GM12891 (cell line): Measurements from ENCODE around the gene IRF9.

Source experiments
- DNase-seq: peaks from one replicate; pipeline ENCODE4 v3.0.0; 2011; ENCODE audit warnings: low spot score; ENCODE audit not compliant: insufficient read length
- FAIRE-seq: peaks from 2 replicates; lab custom pipeline; 2011; peaks lifted over from hg19 to GRCh38; lab: Jason Lieb, UNC
- PAX5 ChIP-seq: IDR thresholded peaks from 2 replicates; pipeline ENCODE4 v1.6.1; 2011; ENCODE audit warnings: low read length, moderate library complexity, mild to moderate bottlenecking; ENCODE audit not compliant: insufficient read depth, severe bottlenecking
- POLR2A ChIP-seq: IDR thresholded peaks from 2 replicates; pipeline ENCODE4 v1.6.1; 2011; ENCODE audit warnings: low read depth, low read length, control low read depth
- POLR2AphosphoS5 ChIP-seq: IDR thresholded peaks from 2 replicates; pipeline ENCODE4 v1.6.1; 2011; ENCODE audit warnings: low read depth, low read length, control low read depth
- POU2F2 ChIP-seq: IDR thresholded peaks from 2 replicates; pipeline ENCODE4 v1.6.1; 2011; ENCODE audit warnings: low read depth, mild to moderate bottlenecking, control low read depth, low read length, moderate library complexity
- SPI1 ChIP-seq: IDR thresholded peaks from 2 replicates; pipeline ENCODE4 v1.6.1; 2011; ENCODE audit warnings: low read depth, low read length, control low read depth
- TAF1 ChIP-seq: IDR thresholded peaks from 2 replicates; pipeline ENCODE4 v1.6.1; 2011; ENCODE audit warnings: low read depth, low read length, control low read depth

The IRF9 gene

DNA sequence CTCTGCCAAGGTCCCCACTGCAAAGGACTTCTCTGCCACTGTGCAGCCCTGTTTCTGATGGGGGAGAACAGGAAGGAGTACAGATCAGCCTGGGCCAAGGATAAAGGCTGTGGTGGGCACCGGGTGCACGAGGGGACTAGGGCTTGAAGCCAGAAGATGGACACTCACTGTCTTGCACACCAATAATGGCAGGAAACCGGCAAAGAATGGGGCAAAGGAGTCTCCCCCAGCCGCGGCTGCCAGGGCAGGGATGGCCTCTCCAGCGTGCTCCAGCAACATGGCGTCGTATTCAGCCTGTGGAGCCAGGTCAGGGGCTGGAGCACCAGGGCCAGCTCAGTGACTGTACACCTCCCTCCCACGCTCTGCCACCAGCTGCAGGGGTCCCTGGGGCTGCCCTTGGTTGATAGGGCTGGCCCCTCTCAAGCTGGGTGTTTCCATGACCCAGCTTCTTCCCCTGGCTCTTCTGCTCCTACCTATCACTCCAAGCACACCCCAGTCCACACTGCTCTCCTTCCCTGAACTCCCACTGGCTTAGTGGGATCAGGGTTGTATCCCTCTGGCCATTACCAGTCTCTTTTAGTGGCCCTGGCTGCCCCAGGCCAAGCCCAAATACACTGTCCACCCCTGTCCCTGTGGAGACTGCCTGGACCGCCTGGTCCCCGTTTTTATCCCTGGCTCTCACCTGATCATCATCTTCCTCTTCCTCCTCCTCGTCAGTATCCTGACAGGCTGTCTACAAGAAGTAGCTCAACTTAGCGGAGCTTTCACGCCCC lies 21.2 kb downstream of the IRF9 start:
- TF ChIP-seq POLR2AphosphoS5 (peak; percentile 59), POLR2A (peak; percentile 83), SPI1 (no peak), PAX5 (no peak), POU2F2 (peak; percentile 51; the same call in 1 of the 2 replicates), TAF1 (no peak)
- no peak for FAIRE-seq
- DNase-seq = no peak

GRCh38 chr14:24183014-24183481 lies 22.0 kb downstream of the IRF9 start:
- no peak for DNase-seq
- TF ChIP-seq POLR2A (no peak; the same call in 1 of the 2 replicates), POLR2AphosphoS5 (peak; percentile 24; the same call in 1 of the 2 replicates), PAX5 (no peak)
- FAIRE-seq = no peak

DNA sequence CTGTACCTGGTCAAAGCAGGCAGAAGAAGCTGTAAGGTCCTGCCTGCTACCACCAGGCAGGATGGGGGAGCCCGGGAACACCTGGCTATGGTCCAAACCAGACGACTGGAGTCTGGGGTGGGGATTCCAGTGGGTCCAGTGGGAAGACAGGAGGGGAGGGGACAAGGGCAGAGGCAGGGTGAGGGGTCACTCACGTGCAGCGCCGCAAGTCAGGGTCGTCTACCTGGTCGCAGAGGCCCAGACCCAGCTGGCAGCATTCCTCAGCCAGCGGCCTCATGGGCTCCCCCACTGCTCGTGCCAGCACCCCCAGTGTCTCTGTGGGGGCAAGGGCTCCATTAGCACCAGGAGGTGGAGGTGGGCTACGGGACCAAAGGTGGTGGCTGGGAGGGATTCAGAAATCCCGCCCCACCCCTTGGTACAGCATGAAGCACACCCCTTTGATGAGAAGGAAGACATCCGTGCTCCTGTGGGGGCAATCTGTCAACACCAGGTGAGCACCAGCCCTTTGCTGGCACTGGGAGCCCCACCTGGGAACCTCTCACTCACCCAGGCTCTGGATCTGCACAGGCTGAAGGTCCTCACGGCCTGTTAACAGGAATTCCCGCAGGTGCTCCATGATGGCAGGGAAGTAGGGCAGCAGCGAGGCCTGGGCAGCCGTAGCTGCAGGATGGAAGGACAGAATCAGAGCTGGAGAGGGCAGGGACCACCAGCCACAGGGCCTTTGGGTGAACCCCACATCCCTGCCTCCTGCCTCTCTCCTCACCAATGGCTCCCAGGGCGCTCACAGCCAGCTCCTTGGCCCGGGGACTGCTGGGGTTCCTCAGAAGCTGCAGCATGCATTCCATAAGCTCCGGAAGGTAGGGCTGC lies 23.3 kb downstream of the IRF9 start:
- FAIRE-seq (no peak), DNase-seq (no peak)
- TF ChIP-seq SPI1 (no peak), POLR2A (no peak; the same call in none of the 2 replicates), POLR2AphosphoS5 (no peak; the same call in 1 of the 2 replicates), TAF1 (no peak), POU2F2 (no peak), PAX5 (no peak)

- DNase-seq = no peak
- FAIRE-seq = no peak
- TF ChIP-seq PAX5 = no peak
- peak; percentile 28; the same call in 1 of the 2 replicates for TF ChIP-seq POLR2AphosphoS5
Measured at GRCh38 chr14:24185026-24185425, 24.0 kb downstream of the IRF9 start.

GRCh38 chr14:24185741-24186140 lies 24.7 kb downstream of the IRF9 start:
- DNase-seq (no peak), FAIRE-seq (no peak)
- TF ChIP-seq POU2F2 = no peak
- no peak for TF ChIP-seq TAF1
- TF ChIP-seq POLR2A = no peak
- TF ChIP-seq PAX5 = no peak
- no peak for TF ChIP-seq POLR2AphosphoS5
- TF ChIP-seq SPI1 = no peak

DNA sequence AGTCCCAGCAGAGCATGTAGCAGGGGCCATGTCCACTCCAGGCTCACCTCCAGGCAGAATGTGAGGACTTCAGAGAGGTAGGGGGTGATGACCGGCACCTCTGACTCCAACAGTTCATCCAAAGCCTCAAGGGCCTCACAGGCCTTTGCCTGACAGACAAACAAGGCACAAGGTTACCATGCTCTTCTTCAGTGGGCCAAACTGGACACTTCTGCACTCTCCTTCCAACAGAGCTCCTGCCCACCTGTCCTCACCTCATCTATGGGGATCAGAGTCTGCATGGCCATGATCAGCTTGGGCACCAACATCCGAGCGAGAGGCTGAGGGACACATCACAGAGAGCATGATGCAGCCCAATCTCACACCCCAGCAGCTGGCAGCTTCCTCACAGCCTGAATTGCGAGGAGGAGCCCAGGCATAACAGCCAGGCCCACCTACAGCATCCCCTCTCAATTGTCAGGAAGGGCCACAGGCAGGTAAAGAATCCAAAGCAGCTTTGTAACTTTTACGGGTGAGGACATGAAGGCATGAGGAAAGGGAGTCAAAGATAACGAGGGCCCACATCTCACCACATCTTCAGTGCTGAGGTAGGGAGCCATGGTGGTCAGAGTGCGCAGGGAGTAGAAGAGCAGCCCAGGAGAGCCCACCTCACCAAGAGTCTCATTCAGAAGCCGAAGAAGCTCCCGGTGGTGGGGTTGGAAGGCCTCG lies 25.9 kb downstream of the IRF9 start:
- no peak for FAIRE-seq
- DNase-seq = no peak
- TF ChIP-seq POLR2AphosphoS5 = no peak
- no peak for TF ChIP-seq PAX5
- no peak for TF ChIP-seq TAF1
- TF ChIP-seq SPI1 = no peak
- no peak for TF ChIP-seq POLR2A
- no peak for TF ChIP-seq POU2F2

- TF ChIP-seq PAX5 = no peak
- DNase-seq (no peak), FAIRE-seq (no peak)
Measured at GRCh38 chr14:24187539-24187915, 26.5 kb downstream of the IRF9 start.

DNA sequence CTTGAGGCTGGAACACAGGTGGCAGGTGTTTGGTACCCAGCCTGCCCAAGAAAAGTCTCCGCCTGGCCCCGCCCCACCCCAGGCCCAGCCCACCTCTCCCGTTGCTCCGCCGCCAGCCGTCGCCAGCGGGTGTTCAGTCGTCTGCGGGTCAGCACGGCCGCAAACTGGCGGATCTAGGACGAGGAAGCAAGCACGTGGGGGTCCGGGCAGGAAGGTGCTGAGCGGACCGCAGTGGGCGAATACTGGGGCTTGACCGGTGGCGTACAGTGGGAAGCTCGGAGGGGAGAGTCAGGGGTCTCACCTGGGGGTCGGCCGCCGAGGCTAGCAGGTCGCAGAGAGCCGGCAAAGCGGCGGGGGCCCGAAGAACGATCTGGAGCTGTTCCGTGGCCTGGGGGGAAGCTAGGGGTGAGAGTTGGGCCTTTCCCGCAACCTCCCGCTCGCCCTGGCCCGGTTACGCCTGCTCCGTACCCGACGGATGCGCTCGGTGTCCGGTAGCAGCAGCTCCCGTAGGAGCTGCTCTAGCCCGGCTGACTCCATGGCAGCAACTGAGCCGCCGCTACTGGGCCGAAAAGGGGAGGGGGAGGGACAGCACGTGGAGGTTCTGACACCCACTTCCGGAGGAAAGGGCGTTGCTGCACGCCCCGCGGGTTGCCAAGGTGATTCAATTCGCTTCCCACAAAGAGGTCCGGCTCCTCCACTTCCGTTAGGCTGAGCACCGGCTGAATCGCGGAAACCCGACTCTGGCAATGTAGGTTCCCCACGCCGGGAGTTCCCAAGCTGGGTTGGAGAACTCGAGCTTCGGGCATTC lies 27.4 kb downstream of the IRF9 start, which contains the start of gene IPO4:
Gene IPO4 (minus strand): TSS at position 566 of the 808 bp plus-strand sequence. CDS start 29 bp downstream, at position 537.
- TF ChIP-seq PAX5 = peak; percentile 32
- peak; percentile 96 for TF ChIP-seq POLR2A
- peak; percentile 42 for TF ChIP-seq SPI1
- TF ChIP-seq POU2F2 = peak; percentile 92
- TF ChIP-seq TAF1 = peak; percentile 73
- peak; percentile 95 for TF ChIP-seq POLR2AphosphoS5
- DNase-seq = peak; percentile 99
- peak; percentile 89 for FAIRE-seq

GRCh38 chr14:24189059-24189375 lies 28.0 kb downstream of the IRF9 start:
- FAIRE-seq = no peak
- TF ChIP-seq POU2F2 (no peak), SPI1 (no peak), POLR2A (no peak), PAX5 (no peak), TAF1 (no peak), POLR2AphosphoS5 (no peak)
- no peak for DNase-seq
